Heart right ventricle (tissue), 16 donors: ENCODE measurements around the gene JAKMIP1. TPM values are rescaled to one million over a fixed set of nuclear protein-coding genes. Genes with fewer than 3 reads are reported as not detected.

ENCODE experiments used
- ATAC-seq, 8 donors: fragments of 200-7000 bp; cut with Tn5 transposase; one replicate each; pipeline ENCODE4 v1.9.1; 2020; ENCODE audit warnings: mild to moderate bottlenecking in 8 of 8, moderate library complexity in 8 of 8, moderate number of reproducible peaks in 1 of 8
- DNase-seq, 2 donors: peaks; one replicate each; pipeline ENCODE4 v3.0.0-alpha.2; 2020
- H3K27ac ChIP-seq, 10 donors: fragments of 200-600 bp; sonication (generic) in 2 of 10; one replicate each; pipeline versions ENCODE4 v1.5.0 to v1.8.0; 2020 to 2022; ENCODE audit warnings: mild to moderate bottlenecking in 3 of 10
- H3K27me3 ChIP-seq, 7 donors: fragments of 200-600 bp; one replicate each; pipeline ENCODE4 v1.8.0; 2021 to 2022; ENCODE audit warnings: mild to moderate bottlenecking in 2 of 7
- H3K36me3 ChIP-seq, 9 donors: fragments of 200-600 bp; sonication (generic) in 1 of 9; one replicate each; pipeline versions ENCODE4 v1.5.0 to v1.8.0; 2020 to 2022; ENCODE audit warnings: mild to moderate bottlenecking in 2 of 9
- H3K4me1 ChIP-seq, 9 donors: fragments of 200-600 bp; sonication (generic) in 1 of 9; one replicate each; pipeline versions ENCODE4 v1.5.0 to v1.8.0; 2020 to 2022; ENCODE audit warnings: mild to moderate bottlenecking in 4 of 9
- H3K4me3 ChIP-seq, 10 donors: fragments of 200-600 bp; sonication (generic) in 2 of 10; one replicate each; pipeline versions ENCODE4 v1.5.0 to v1.8.0; 2020 to 2022; ENCODE audit warnings: mild to moderate bottlenecking in 7 of 10, moderate library complexity in 2 of 10
- H3K9me3 ChIP-seq, 11 donors: fragments of 200-600 bp in 10 of 11; sonication (generic) in 2 of 11; one replicate each; pipeline versions ENCODE4 v1.5.0 to v1.8.0; 2013 to 2022; ENCODE audit warnings: mild to moderate bottlenecking in 2 of 11, control low read depth in 1 of 11, moderate library complexity in 1 of 11
- CTCF ChIP-seq, 9 donors: fragments of 200-600 bp; sonication (generic) in 2 of 9; IDR thresholded peaks; one replicate each; pipeline versions ENCODE4 v1.5.0 to v1.8.0; 2021 to 2022; ENCODE audit warnings: antibody characterized with exemption in 9 of 9, mild to moderate bottlenecking in 5 of 9, moderate library complexity in 1 of 9
- WGBS, 2 donors: extraction: QIAGEN DNeasy Blood & Tissue Kit; methylation state at CpG; one replicate each; pipeline ENCODE4 v1.1.7; 2013; ENCODE audit warnings: inconsistent platforms in 1 of 2; 5-methylcytosine and 5-hydroxymethylcytosine counted together
- intact Hi-C, 10 donors: fragments of 100-400 bp; cut with DNase I; formaldehyde crosslinking; loops; one replicate each; pipeline versions ENCODE4 v1.11.1 to v1.14.2; 2022
- polyA plus RNA-seq, 2 donors: library from polyadenylated mRNA; stranded (reverse); fragments of 200-250 nt; gene quantifications; one replicate each; pipeline ENCODE4 v1.2.3, GENCODE V29; 2013
- total RNA-seq, 10 donors: library from RNA; stranded (reverse); fragmentation: NEBNext Ultra II Directional in 3 of 10; extraction: Animal tissue kit (Norgen Biotek cat#: 25700) in 3 of 10; gene quantifications; one replicate each; pipeline versions ENCODE4 v1.2.1 to v1.2.4, GENCODE V29; 2021 to 2023
- donor health status: Arrhythmogenic right ventricular cardiomyopathy.
- donor health status: ischemic (EF 13 %, LVEDD 7.1; RV severe dilation, severe dysfunction).
- donor health status: healthy with polysubstance abuse.
- donor health status: DM: no; HTN: yes; CAD: no.
- donor health status: DM: no; HTN: no; CAD: no.
- donor health status: ischemic (EF 25% LVEDD 6.9; RV normal size, moderate dysfunction).
- donor health status: ischemic (EF 25% LVEDD 5.7; RV mildly dilated, moderate dysfunction).
- donor health status: healthy.
- donor health status: DM: yes; HTN: yes; CAD: no.
- donor health status: Ischemic cardiomyopathy.
- donor health status: ischemic (EF 35%, LVEDD 5.7; RV mildly dilated, moderate dysfunction).
- donor health status: nonischemic (EF 11% LVEDD 7.7; RV severe dilation, severe dysfunction).
- donor health status: DM: yes; HTN: yes; CAD: no.
- donor health status: PGD.
- donor health status: ischemic (EF 29% LVEDD 5.4; RV normal size, mild dysfunction).
- donor health status: nonischemic (EF 23%, LVEDD 6.1; RV moderate dilation, normal function).

JAKMIP1 gene
- total and polyA plus RNA-seq, 12 donors: 0.04 to 0.76 (median 0.14) TPM; not detected in 8

GRCh38 chr4:5979981-5980380, 220.4 kb downstream of the JAKMIP1 start:
- peaks cover 0 to 17% (median 12%) of the 10 kb centered on the region in 11 donors for H3K9me3 ChIP-seq
- H3K36me3 ChIP-seq: no peaks in the 10 kb centered on the region
- H3K4me3 ChIP-seq: no peak overlapping the region
- H3K4me1 ChIP-seq: no peaks in the 10 kb centered on the region
- no peak for DNase-seq
- no peak for ATAC-seq
- intact Hi-C loops: loop anchor here in 2 of 10 donors (5.0 to 10.0 kb wide), 2 partner anchors 155 to 158 kb away; no protein-coding TSS in a partner anchor
- peak in 8 of 9 donors; percentile 6 to 56 (median 42) for TF ChIP-seq CTCF (IDR thresholded peaks at IDR 0.05)
- no peak overlapping the region for H3K27ac ChIP-seq
- peaks cover 0 to 73% (median 61%) of the 10 kb centered on the region in 7 donors for H3K27me3 ChIP-seq
- 15 to 19% methylated on average over 11 of the region's 11 CpGs for WGBS, 2 donors

- DNase-seq: no peak
- no peak overlapping the region for H3K4me3 ChIP-seq
- intact Hi-C loops: loop anchor here in 1 of 10 donors (10.0 kb wide), 1 partner anchor 152 kb away; no protein-coding TSS in a partner anchor
- ATAC-seq: no peak
- WGBS, 2 donors: 69 to 71% methylated on average over 9 of the region's 9 CpGs
- H3K27ac ChIP-seq: no peak overlapping the region
- no peaks in the 10 kb centered on the region for H3K9me3 ChIP-seq
- no peaks in the 10 kb centered on the region for H3K36me3 ChIP-seq
- peaks cover 0 to 83% (median 75%) of the 10 kb centered on the region in 7 donors for H3K27me3 ChIP-seq
- no peaks in the 10 kb centered on the region for H3K4me1 ChIP-seq
- no peak for TF ChIP-seq CTCF (IDR thresholded peaks at IDR 0.05)
Measured at GRCh38 chr4:5976921-5977320, 223.4 kb downstream of the JAKMIP1 start.

GRCh38 chr4:5976431-5976830, 223.9 kb downstream of the JAKMIP1 start:
- WGBS, 2 donors: 74 to 85% methylated on average over 6 of the region's 6 CpGs
- Histone ChIP-seq H3K36me3 (no peaks in the 10 kb centered on the region), H3K9me3 (no peaks in the 10 kb centered on the region), H3K27me3 (peaks cover 0 to 83% (median 71%) of the 10 kb centered on the region in 7 donors), H3K27ac (no peak overlapping the region), H3K4me3 (no peak overlapping the region), H3K4me1 (no peaks in the 10 kb centered on the region)
- intact Hi-C loops: loop anchor here in 1 of 10 donors (10.0 kb wide), 1 partner anchor 152 kb away; no protein-coding TSS in a partner anchor
- TF ChIP-seq CTCF (IDR thresholded peaks at IDR 0.05): no peak
- ATAC-seq (no peak), DNase-seq (no peak)

Other genes with a start within 250 kb of the JAKMIP1 start
- gene C4orf50, start 182.1 kb downstream of the JAKMIP1 start, total RNA-seq: under 1 TPM in 1 of 10 donors, not detected in 9; 0.05 TPM
- gene C4orf50, start 182.1 kb downstream of the JAKMIP1 start, polyA plus RNA-seq: not detected
- 100 to 1,000 TPM in 3 of 10 donors, 10 to 100 TPM in 7; 53.3 to 119 (median 78.3) TPM for gene WFS1, start 69.3 kb upstream of the JAKMIP1 start, total RNA-seq
- 10 to 100 TPM; 35.0 to 58.7 TPM for gene WFS1, start 69.3 kb upstream of the JAKMIP1 start, polyA plus RNA-seq